Globus pallidus (tissue), 1 donor: ENCODE measurements around the gene PARVA.

ENCODE experiments used
- DNase-seq: peaks from one replicate; pipeline ENCODE4 v3.0.0-alpha.2; 2015; ENCODE audit warnings: low spot score

PARVA gene

GRCh38 chr11:12433121-12433520, 55.8 kb downstream of the PARVA start:
- DNase-seq, result no peak

GRCh38 chr11:12433571-12434324, 56.4 kb downstream of the PARVA start:
- peak; percentile 17 for DNase-seq

GRCh38 chr11:12434325-12434654, 56.9 kb downstream of the PARVA start:
- no peak for DNase-seq

GRCh38 chr11:12435264-12435663, 57.9 kb downstream of the PARVA start:
- DNase-seq, result no peak

- DNase-seq, result no peak
Observed at GRCh38 chr11:12436266-12436665, 58.9 kb downstream of the PARVA start.

- DNase-seq, result no peak
Observed at GRCh38 chr11:12438291-12438690, 60.9 kb downstream of the PARVA start.

GRCh38 chr11:12439615-12440014, 62.2 kb downstream of the PARVA start:
- no peak for DNase-seq

- DNase-seq, result no peak
Observed at GRCh38 chr11:12440565-12440964, 63.2 kb downstream of the PARVA start.

GRCh38 chr11:12441231-12441861, 64.0 kb downstream of the PARVA start:
- DNase-seq, result no peak

GRCh38 chr11:12444601-12445000, 67.2 kb downstream of the PARVA start:
- no peak for DNase-seq

- DNase-seq, result no peak
Observed at GRCh38 chr11:12445001-12445400, 67.6 kb downstream of the PARVA start.

GRCh38 chr11:12446863-12447262, 69.5 kb downstream of the PARVA start:
- no peak for DNase-seq

- DNase-seq, result no peak
Observed at GRCh38 chr11:12448131-12448939, 71.0 kb downstream of the PARVA start.

- no peak for DNase-seq
Observed at GRCh38 chr11:12449961-12450715, 72.8 kb downstream of the PARVA start.

GRCh38 chr11:12451179-12451814, 73.9 kb downstream of the PARVA start:
- no peak for DNase-seq

- no peak for DNase-seq
Observed at GRCh38 chr11:12453243-12453642, 75.9 kb downstream of the PARVA start.

GRCh38 chr11:12454782-12455181, 77.4 kb downstream of the PARVA start:
- DNase-seq, result no peak

- no peak for DNase-seq
Observed at GRCh38 chr11:12455938-12456337, 78.6 kb downstream of the PARVA start.

GRCh38 chr11:12456651-12457579, 79.5 kb downstream of the PARVA start:
- no peak for DNase-seq

GRCh38 chr11:12458042-12458441, 80.7 kb downstream of the PARVA start:
- DNase-seq, result no peak

- DNase-seq, result no peak
Observed at GRCh38 chr11:12459374-12459773, 82.0 kb downstream of the PARVA start.
